Astrocyte (in vitro differentiated cells and primary cell): Measurements from ENCODE around the gene TRHDE. TPM values are rescaled to one million over a fixed set of nuclear protein-coding genes. Genes with fewer than 3 reads are reported as not detected.
A peak's percentile ranks its signal among the peaks of the same experiment; 100 is the strongest.

Experiments
- DNase-seq: peaks from one replicate; pipeline ENCODE4 v3.0.0-alpha.2; 2010; ENCODE audit warnings: low read depth
- FAIRE-seq: peaks from 2 replicates; lab custom pipeline; 2011; peaks lifted over from hg19 to GRCh38; lab: Jason Lieb, UNC
- H2AFZ ChIP-seq: 2 replicates; pipeline ENCODE4 v1.6.0; 2012; ENCODE audit warnings: low read depth, low read length, inconsistent platforms
- H3K27ac ChIP-seq: 2 replicates; pipeline ENCODE4 v1.5.1; 2011; ENCODE audit warnings: low read depth, low read length, inconsistent platforms
- H3K27me3 ChIP-seq: 2 replicates; pipeline ENCODE4 v1.6.0; 2011; ENCODE audit warnings: low read length, inconsistent platforms; ENCODE audit not compliant: insufficient read depth
- H3K36me3 ChIP-seq: 2 replicates; pipeline ENCODE4 v1.5.1; 2011; ENCODE audit warnings: low read length, inconsistent platforms; ENCODE audit not compliant: insufficient read depth
- H3K4me1 ChIP-seq: 2 replicates; pipeline ENCODE4 v1.5.1; 2011; ENCODE audit warnings: low read length, inconsistent platforms; ENCODE audit not compliant: insufficient read depth
- H3K4me2 ChIP-seq: 2 replicates; pipeline ENCODE4 v1.6.0; 2012; ENCODE audit warnings: low read length, inconsistent platforms
- H3K4me3 ChIP-seq: 2 replicates; pipeline ENCODE4 v1.5.1; 2011; ENCODE audit warnings: low read depth, mild to moderate bottlenecking, low read length, inconsistent platforms; ENCODE audit not compliant: insufficient read depth
- H3K79me2 ChIP-seq: 2 replicates; pipeline ENCODE4 v1.6.0; 2012; ENCODE audit warnings: mild to moderate bottlenecking, low read length, inconsistent platforms; ENCODE audit not compliant: insufficient read depth
- H3K9ac ChIP-seq: 2 replicates; pipeline ENCODE4 v1.6.0; 2012; ENCODE audit warnings: mild to moderate bottlenecking, low read length, inconsistent platforms
- H3K9me3 ChIP-seq: 2 replicates; pipeline ENCODE4 v1.5.1; 2012; ENCODE audit warnings: low read depth, mild to moderate bottlenecking, low read length, inconsistent platforms; ENCODE audit not compliant: insufficient read depth
- H4K20me1 ChIP-seq: 2 replicates; pipeline ENCODE4 v1.6.0; 2012; ENCODE audit warnings: low read length, inconsistent platforms; ENCODE audit not compliant: insufficient read depth
- H3K27ac Mint-ChIP-seq: one replicate; pipeline ENCODE4 v1.8.0; 2021; ENCODE audit warnings: mild to moderate bottlenecking, mixed read lengths; ENCODE audit not compliant: unreplicated experiment
- H3K27me3 Mint-ChIP-seq: one replicate; pipeline ENCODE4 v1.8.0; 2021; ENCODE audit warnings: low read depth, mixed read lengths; ENCODE audit not compliant: unreplicated experiment
- H3K36me3 Mint-ChIP-seq: one replicate; pipeline ENCODE4 v1.8.0; 2021; ENCODE audit warnings: low read depth, mixed read lengths; ENCODE audit not compliant: unreplicated experiment
- H3K4me1 Mint-ChIP-seq: one replicate; pipeline ENCODE4 v1.8.0; 2021; ENCODE audit warnings: low read depth, mixed read lengths; ENCODE audit not compliant: unreplicated experiment
- H3K4me3 Mint-ChIP-seq: one replicate; pipeline ENCODE4 v1.8.0; 2021; ENCODE audit warnings: mild to moderate bottlenecking, moderate library complexity, mixed read lengths; ENCODE audit not compliant: unreplicated experiment
- H3K9me3 Mint-ChIP-seq: one replicate; pipeline ENCODE4 v1.8.0; 2021; ENCODE audit warnings: mild to moderate bottlenecking, mixed read lengths; ENCODE audit not compliant: unreplicated experiment
- CTCF ChIP-seq: IDR thresholded peaks from 2 replicates; pipeline ENCODE4 v1.5.1; 2011; ENCODE audit warnings: low read depth, mild to moderate bottlenecking, inconsistent platforms, low read length, moderate library complexity; ENCODE audit not compliant: insufficient read depth
- EZH2 ChIP-seq: IDR thresholded peaks from 2 replicates; pipeline ENCODE4 v1.6.1; 2012; ENCODE audit warnings: mild to moderate bottlenecking, low read length, inconsistent platforms; ENCODE audit not compliant: insufficient read depth
- total RNA-seq: library from RNA; stranded (reverse); gene quantifications from 2 replicates; pipeline ENCODE4 v1.2.1, GENCODE V29; 2021

TRHDE gene
- total RNA-seq, 1 donor from 2014 or later = 1.4 TPM

GRCh38 chr12:72622556-72622955, 350.4 kb downstream of the TRHDE start:
- H3K9me3 ChIP-seq = no peaks in the 10 kb centered on the region
- no peaks in the 10 kb centered on the region for H3K36me3 ChIP-seq
- TF ChIP-seq CTCF (no peak), EZH2 (no peak)
- Mint-ChIP-seq H3K9me3 (no peaks in the 10 kb centered on the region), H3K27ac (no peak overlapping the region), H3K27me3 (no peaks in the 10 kb centered on the region), H3K4me3 (no peak overlapping the region), H3K4me1 (no peaks in the 10 kb centered on the region), H3K36me3 (no peaks in the 10 kb centered on the region)
- no peaks in the 10 kb centered on the region for H3K27me3 ChIP-seq
- no peak overlapping the region for H3K27ac ChIP-seq
- no peak overlapping the region for H3K9ac ChIP-seq
- no peak overlapping the region for H3K4me2 ChIP-seq
- no peak for FAIRE-seq
- no peak overlapping the region for H3K4me3 ChIP-seq
- no peak overlapping the region for H2AFZ ChIP-seq
- no peaks in the 10 kb centered on the region for H3K79me2 ChIP-seq
- no peak for DNase-seq
- no peaks in the 10 kb centered on the region for H4K20me1 ChIP-seq
- no peaks in the 10 kb centered on the region for H3K4me1 ChIP-seq

- no peak overlapping the region for H3K9ac ChIP-seq
- Mint-ChIP-seq H3K4me3 (no peak overlapping the region), H3K36me3 (no peaks in the 10 kb centered on the region), H3K9me3 (no peaks in the 10 kb centered on the region), H3K27ac (no peak overlapping the region), H3K4me1 (no peaks in the 10 kb centered on the region), H3K27me3 (no peaks in the 10 kb centered on the region)
- H3K4me1 ChIP-seq = no peaks in the 10 kb centered on the region
- no peaks in the 10 kb centered on the region for H3K36me3 ChIP-seq
- no peaks in the 10 kb centered on the region for H3K9me3 ChIP-seq
- no peak overlapping the region for H3K27ac ChIP-seq
- no peak overlapping the region for H3K4me3 ChIP-seq
- H2AFZ ChIP-seq = no peak overlapping the region
- no peak for FAIRE-seq
- no peaks in the 10 kb centered on the region for H3K27me3 ChIP-seq
- H3K4me2 ChIP-seq = no peak overlapping the region
- TF ChIP-seq CTCF (no peak), EZH2 (no peak)
- peak; percentile 44 for DNase-seq
- H3K79me2 ChIP-seq = no peaks in the 10 kb centered on the region
- no peaks in the 10 kb centered on the region for H4K20me1 ChIP-seq
Measured at GRCh38 chr12:72631926-72632685, 359.9 kb downstream of the TRHDE start.

GRCh38 chr12:72642706-72643105, 370.5 kb downstream of the TRHDE start:
- Histone ChIP-seq H4K20me1 (no peaks in the 10 kb centered on the region), H3K27me3 (no peaks in the 10 kb centered on the region), H2AFZ (no peak overlapping the region), H3K4me2 (no peak overlapping the region), H3K4me3 (no peak overlapping the region), H3K9me3 (no peaks in the 10 kb centered on the region), H3K27ac (no peak overlapping the region), H3K36me3 (no peaks in the 10 kb centered on the region), H3K79me2 (no peaks in the 10 kb centered on the region), H3K4me1 (no peaks in the 10 kb centered on the region), H3K9ac (no peak overlapping the region)
- FAIRE-seq (no peak), DNase-seq (no peak)
- Mint-ChIP-seq H3K27ac (no peak overlapping the region), H3K9me3 (peaks cover 4% of the 10 kb centered on the region), H3K4me3 (no peak overlapping the region), H3K4me1 (no peaks in the 10 kb centered on the region), H3K36me3 (no peaks in the 10 kb centered on the region), H3K27me3 (no peaks in the 10 kb centered on the region)
- no peak for TF ChIP-seq EZH2
- no peak for TF ChIP-seq CTCF
